KMS-11 (cell line): ENCODE results near the gene TMEM151B.
"Not testable (repeated sequence)": the region's sequence is repeated elsewhere in the genome, so short reads cannot be mapped to it uniquely, and the experiment has no call there.

Experiments used
- H2AFZ ChIP-seq: fragments of 200-600 bp; sonication (generic); 2 replicates; pipeline ENCODE4 v1.6.1; 2016; ENCODE audit warnings: antibody characterized with exemption, mixed run types, low read depth
- H3K27ac ChIP-seq: fragments of 200-600 bp; sonication (generic); 2 replicates; pipeline ENCODE4 v1.6.1; 2016; ENCODE audit warnings: mild to moderate bottlenecking, mixed run types
- H3K27me3 ChIP-seq: fragments of 200-600 bp; sonication (generic); 2 replicates; pipeline ENCODE4 v1.6.1; 2017; ENCODE audit warnings: mild to moderate bottlenecking, low read depth, mixed run types, moderate library complexity; ENCODE audit not compliant: insufficient read depth
- H3K36me3 ChIP-seq: fragments of 200-600 bp; sonication (generic); 2 replicates; pipeline ENCODE4 v1.6.1; 2017; ENCODE audit warnings: mild to moderate bottlenecking, mixed run types; ENCODE audit not compliant: insufficient read depth
- H3K4me1 ChIP-seq: fragments of 200-600 bp; sonication (generic); 2 replicates; pipeline ENCODE4 v1.6.1; 2016; ENCODE audit warnings: mild to moderate bottlenecking, low read depth, mixed run types; ENCODE audit not compliant: poor library complexity, severe bottlenecking
- H3K4me2 ChIP-seq: fragments of 200-600 bp; sonication (generic); 2 replicates; pipeline ENCODE4 v1.7.0; 2016; ENCODE audit warnings: mild to moderate bottlenecking, mixed run types
- H3K4me3 ChIP-seq: fragments of 200-600 bp; sonication (generic); IDR thresholded peaks from 2 replicates; pipeline ENCODE4 v1.6.1; 2017; ENCODE audit warnings: low read depth, low read length, mixed read lengths; ENCODE audit not compliant: insufficient read depth
- H3K79me2 ChIP-seq: fragments of 200-600 bp; sonication (generic); 2 replicates; pipeline ENCODE4 v1.6.1; 2016; ENCODE audit warnings: low read depth, mixed run types; ENCODE audit not compliant: insufficient read depth
- H3K9ac ChIP-seq: fragments of 200-600 bp; sonication (generic); 2 replicates; pipeline ENCODE4 v1.6.1; 2016; ENCODE audit warnings: mild to moderate bottlenecking, mixed run types
- H4K20me1 ChIP-seq: fragments of 200-600 bp; sonication (generic); 2 replicates; pipeline ENCODE4 v1.6.1; 2016; ENCODE audit warnings: mild to moderate bottlenecking, mixed run types; ENCODE audit not compliant: insufficient read depth
- TF ChIP-seq, protein P1 (sequence below): fragments of 200-600 bp; sonication (generic); conservative IDR thresholded peaks from 2 replicates; pipeline ENCODE4 v1.6.1; 2017; ENCODE audit warnings: low read depth, mild to moderate bottlenecking, antibody characterized with exemption, low read length, moderate library complexity, mixed read lengths

The TMEM151B gene

DNA sequence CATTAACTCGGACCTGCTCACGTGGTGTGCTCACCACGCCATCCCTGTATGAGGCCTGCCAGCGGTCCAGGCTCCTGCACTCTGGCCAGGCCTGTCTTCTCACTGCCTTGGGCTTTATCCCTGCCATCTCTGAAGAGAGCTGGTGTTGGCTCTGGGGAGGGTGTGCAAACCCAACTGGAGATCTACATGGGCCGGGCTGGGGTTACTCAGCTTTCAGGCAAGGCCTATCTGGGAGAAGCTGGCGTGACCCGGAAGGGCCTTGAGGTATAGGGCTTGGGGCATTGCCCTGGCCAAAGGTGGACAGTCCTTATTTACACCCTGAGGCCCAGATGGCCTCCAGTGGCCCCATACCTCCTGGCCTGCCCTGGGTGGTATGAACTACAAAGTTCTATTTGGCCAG lies 41.8 kb upstream of the TMEM151B start:
- Histone ChIP-seq H3K4me1 (peaks cover 25% of the 10 kb centered on the region), H3K36me3 (no peaks in the 10 kb centered on the region), H3K79me2 (peaks cover 47% of the 10 kb centered on the region)

DNA sequence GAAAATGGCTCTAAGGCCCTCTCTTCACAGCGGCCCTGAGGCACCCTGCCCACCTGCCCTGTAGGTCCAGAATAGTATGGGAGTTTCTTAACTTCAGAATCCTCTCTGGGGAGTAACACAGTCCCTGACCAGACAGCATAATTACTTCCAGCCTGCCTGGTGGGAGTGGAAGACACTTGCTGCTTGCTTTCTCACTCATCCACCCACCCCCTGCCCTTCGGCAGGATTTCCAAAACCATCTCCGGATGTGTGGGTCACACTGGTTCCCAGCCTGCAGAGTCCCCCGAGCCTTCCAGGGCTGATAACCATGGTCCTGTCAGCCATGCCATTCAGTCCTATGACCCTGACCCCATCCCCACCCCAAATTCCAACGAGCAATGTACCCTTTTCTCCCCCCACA lies 41.4 kb upstream of the TMEM151B start:
- Histone ChIP-seq H2AFZ (no peak overlapping the region), H3K27me3 (no peaks in the 10 kb centered on the region), H3K27ac (no peak overlapping the region), H4K20me1 (peaks cover 8% of the 10 kb centered on the region; the same call in 1 of the 2 replicates), H3K4me1 (peaks cover 25% of the 10 kb centered on the region), H3K9ac (no peak overlapping the region), H3K79me2 (peaks cover 47% of the 10 kb centered on the region), H3K4me3 (no peak overlapping the region), H3K4me2 (no peak overlapping the region), H3K36me3 (no peaks in the 10 kb centered on the region)
- TF ChIP-seq, protein P1, sequence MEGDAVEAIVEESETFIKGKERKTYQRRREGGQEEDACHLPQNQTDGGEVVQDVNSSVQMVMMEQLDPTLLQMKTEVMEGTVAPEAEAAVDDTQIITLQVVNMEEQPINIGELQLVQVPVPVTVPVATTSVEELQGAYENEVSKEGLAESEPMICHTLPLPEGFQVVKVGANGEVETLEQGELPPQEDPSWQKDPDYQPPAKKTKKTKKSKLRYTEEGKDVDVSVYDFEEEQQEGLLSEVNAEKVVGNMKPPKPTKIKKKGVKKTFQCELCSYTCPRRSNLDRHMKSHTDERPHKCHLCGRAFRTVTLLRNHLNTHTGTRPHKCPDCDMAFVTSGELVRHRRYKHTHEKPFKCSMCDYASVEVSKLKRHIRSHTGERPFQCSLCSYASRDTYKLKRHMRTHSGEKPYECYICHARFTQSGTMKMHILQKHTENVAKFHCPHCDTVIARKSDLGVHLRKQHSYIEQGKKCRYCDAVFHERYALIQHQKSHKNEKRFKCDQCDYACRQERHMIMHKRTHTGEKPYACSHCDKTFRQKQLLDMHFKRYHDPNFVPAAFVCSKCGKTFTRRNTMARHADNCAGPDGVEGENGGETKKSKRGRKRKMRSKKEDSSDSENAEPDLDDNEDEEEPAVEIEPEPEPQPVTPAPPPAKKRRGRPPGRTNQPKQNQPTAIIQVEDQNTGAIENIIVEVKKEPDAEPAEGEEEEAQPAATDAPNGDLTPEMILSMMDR = no peak

More for the DNA sequence above, 41.8 kb upstream of the TMEM151B start:
- H3K4me2 ChIP-seq = no peak overlapping the region
- TF ChIP-seq, protein P1 = no peak
- H3K9ac ChIP-seq = no peak overlapping the region
- H3K27me3 ChIP-seq = no peaks in the 10 kb centered on the region
- H4K20me1 ChIP-seq = peaks cover 8% of the 10 kb centered on the region; the same call in 1 of the 2 replicates
- no peak overlapping the region for H2AFZ ChIP-seq
- no peak overlapping the region for H3K27ac ChIP-seq
- no peak overlapping the region for H3K4me3 ChIP-seq

DNA sequence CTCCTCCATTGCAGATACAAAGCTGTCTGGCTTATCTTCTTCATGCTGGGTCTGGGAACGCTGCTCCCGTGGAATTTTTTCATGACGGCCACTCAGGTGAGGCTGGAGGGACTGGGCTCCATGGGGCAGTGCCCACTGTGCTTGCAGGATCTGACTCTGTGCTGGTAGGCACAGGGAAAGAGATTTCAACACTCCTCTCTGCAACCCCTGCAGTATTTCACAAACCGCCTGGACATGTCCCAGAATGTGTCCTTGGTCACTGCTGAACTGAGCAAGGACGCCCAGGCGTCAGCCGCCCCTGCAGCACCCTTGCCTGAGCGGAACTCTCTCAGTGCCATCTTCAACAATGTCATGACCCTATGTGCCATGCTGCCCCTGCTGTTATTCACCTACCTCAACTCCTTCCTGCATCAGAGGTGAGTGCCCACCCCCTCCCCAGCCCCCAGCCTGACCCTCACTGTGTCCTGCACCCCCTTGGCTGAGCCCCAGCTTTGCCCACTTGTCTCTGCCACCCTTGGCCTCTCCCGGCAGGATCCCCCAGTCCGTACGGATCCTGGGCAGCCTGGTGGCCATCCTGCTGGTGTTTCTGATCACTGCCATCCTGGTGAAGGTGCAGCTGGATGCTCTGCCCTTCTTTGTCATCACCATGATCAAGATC lies 40.7 kb upstream of the TMEM151B start:
- no peaks in the 10 kb centered on the region for H3K36me3 ChIP-seq
- peaks cover 41% of the 10 kb centered on the region for H3K79me2 ChIP-seq
- TF ChIP-seq, protein P1 = no peak
- no peak overlapping the region for H3K4me3 ChIP-seq
- H3K9ac ChIP-seq = no peak overlapping the region
- H3K27ac ChIP-seq = no peak overlapping the region
- H2AFZ ChIP-seq = no peak overlapping the region
- no peaks in the 10 kb centered on the region for H3K27me3 ChIP-seq
- H3K4me1 ChIP-seq = peaks cover 25% of the 10 kb centered on the region
- no peak overlapping the region for H3K4me2 ChIP-seq
- peaks cover 8% of the 10 kb centered on the region; the same call in 1 of the 2 replicates for H4K20me1 ChIP-seq

DNA sequence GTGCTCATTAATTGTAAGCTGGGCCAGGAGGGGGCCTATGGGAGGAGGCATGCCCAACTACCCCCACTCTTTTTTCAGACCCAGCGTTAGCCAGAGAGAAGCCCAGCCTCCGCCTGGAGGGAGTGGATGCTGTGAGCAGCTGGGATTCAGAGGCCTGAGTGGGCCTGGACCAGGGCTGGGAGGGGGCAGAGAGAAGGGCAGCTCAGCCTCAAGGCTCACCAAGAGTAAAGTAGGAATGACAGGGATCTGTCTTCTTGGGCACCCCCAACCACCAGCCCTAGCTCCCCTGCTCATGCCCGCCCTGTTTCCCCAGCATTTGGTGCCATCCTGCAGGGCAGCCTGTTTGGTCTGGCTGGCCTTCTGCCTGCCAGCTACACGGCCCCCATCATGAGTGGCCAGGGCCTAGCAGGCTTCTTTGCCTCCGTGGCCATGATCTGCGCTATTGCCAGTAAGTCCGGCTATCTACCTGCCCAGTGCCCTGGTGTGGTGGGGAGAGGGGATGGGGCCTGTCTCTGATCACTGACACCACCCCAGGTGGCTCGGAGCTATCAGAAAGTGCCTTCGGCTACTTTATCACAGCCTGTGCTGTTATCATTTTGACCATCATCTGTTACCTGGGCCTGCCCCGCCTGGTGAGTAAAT lies 40.1 kb upstream of the TMEM151B start:
- H3K79me2 ChIP-seq = peaks cover 35% of the 10 kb centered on the region
- H3K4me3 ChIP-seq = no peak overlapping the region
- peaks cover 21% of the 10 kb centered on the region for H3K4me1 ChIP-seq
- no peak overlapping the region for H3K27ac ChIP-seq
- no peaks in the 10 kb centered on the region for H3K27me3 ChIP-seq
- H3K9ac ChIP-seq = no peak overlapping the region
- no peak overlapping the region for H2AFZ ChIP-seq
- peaks cover 8% of the 10 kb centered on the region; the same call in 1 of the 2 replicates for H4K20me1 ChIP-seq
- H3K4me2 ChIP-seq = no peak overlapping the region
- TF ChIP-seq, protein P1 = no peak
- H3K36me3 ChIP-seq = no peaks in the 10 kb centered on the region

DNA sequence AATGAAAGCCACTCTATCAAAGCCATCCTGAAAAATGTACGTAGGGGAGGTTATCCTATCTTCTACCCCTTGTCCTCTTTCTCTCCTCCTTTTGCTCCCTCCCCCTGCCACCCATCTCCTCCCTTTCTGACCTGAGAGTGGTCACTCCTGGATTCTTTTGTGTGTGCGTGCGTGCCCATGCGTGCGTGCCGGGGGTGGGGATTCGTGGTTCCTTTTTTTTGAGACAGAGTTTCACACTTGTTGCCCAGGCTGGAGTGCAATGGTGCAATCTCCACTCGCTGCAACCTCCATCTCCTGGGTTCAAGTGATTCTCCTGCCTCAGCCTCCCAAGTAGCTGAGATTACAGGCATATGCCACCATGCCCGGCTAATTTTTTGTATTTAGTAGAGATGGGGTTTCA lies 38.8 kb upstream of the TMEM151B start:
- H3K79me2 ChIP-seq = peaks cover 22% of the 10 kb centered on the region
- not testable (repeated sequence) for H3K4me3 ChIP-seq, H4K20me1 ChIP-seq, H2AFZ ChIP-seq, H3K9ac ChIP-seq, H3K27me3 ChIP-seq, H3K36me3 ChIP-seq, H3K4me1 ChIP-seq, H3K4me2 ChIP-seq, H3K27ac ChIP-seq
